Measurements from ENCODE around the gene PRAMEF20.
"Not testable (repeated sequence)": the region's sequence is repeated elsewhere in the genome, so short reads cannot be mapped to it uniquely, and the experiment has no call there.

PRAMEF20 gene

GRCh38 chr1:13410150-13410549 is at the start of gene PRAMEF20:
Gene PRAMEF20 (plus strand): TSS chr1:13410450. CDS start chr1:13416355, 5,905 bp downstream.
- DNase-seq: not testable (repeated sequence)

GRCh38 chr1:13362364-13362763 is 47.9 kb upstream of the PRAMEF20 start:
- DNase-seq: not testable (repeated sequence)

- not testable (repeated sequence) for DNase-seq
These were observed 45.3 kb upstream of the PRAMEF20 start for GRCh38 chr1:13364928-13365327.

- DNase-seq: not testable (repeated sequence)
These were observed 43.7 kb upstream of the PRAMEF20 start for GRCh38 chr1:13366536-13366935.

- DNase-seq: peak in 6 of 56 donors; percentile 0 to 53 (median 4)
These were observed 41.7 kb upstream of the PRAMEF20 start for GRCh38 chr1:13368544-13368943.

GRCh38 chr1:13378983-13379382 is 31.3 kb upstream of the PRAMEF20 start:
- DNase-seq: not testable (repeated sequence)

GRCh38 chr1:13380380-13380779 is 29.9 kb upstream of the PRAMEF20 start:
- DNase-seq: not testable (repeated sequence)

GRCh38 chr1:13389332-13389731 is 20.9 kb upstream of the PRAMEF20 start, which contains the start of gene PRAMEF17:
Gene PRAMEF17 (plus strand): TSS chr1:13389632. CDS start chr1:13389658, 26 bp downstream.
- not testable (repeated sequence) for DNase-seq

GRCh38 chr1:13393004-13393403 is 17.2 kb upstream of the PRAMEF20 start:
- DNase-seq: not testable (repeated sequence)

- DNase-seq: not testable (repeated sequence)
These were observed 15.5 kb upstream of the PRAMEF20 start for GRCh38 chr1:13394761-13395160.

- not testable (repeated sequence) for DNase-seq
These were observed 14.9 kb upstream of the PRAMEF20 start for GRCh38 chr1:13395311-13395710.

- no peak for DNase-seq
These were observed 2.4 kb upstream of the PRAMEF20 start for GRCh38 chr1:13407811-13408210.

- DNase-seq: no peak
These were observed 20.2 kb downstream of the PRAMEF20 start for GRCh38 chr1:13430495-13430894.

GRCh38 chr1:13432251-13432650 is 22.0 kb downstream of the PRAMEF20 start:
- DNase-seq: no peak

GRCh38 chr1:13433694-13434358 is 23.6 kb downstream of the PRAMEF20 start:
- DNase-seq: not testable (repeated sequence)

GRCh38 chr1:13435458-13435857 is 25.2 kb downstream of the PRAMEF20 start:
- no peak for DNase-seq

- DNase-seq: not testable (repeated sequence)
These were observed 29.0 kb downstream of the PRAMEF20 start for GRCh38 chr1:13439104-13439783.

- DNase-seq: no peak
These were observed 33.2 kb downstream of the PRAMEF20 start for GRCh38 chr1:13443335-13443979.

GRCh38 chr1:13450204-13450603 is 40.0 kb downstream of the PRAMEF20 start:
- DNase-seq: no peak

GRCh38 chr1:13451399-13451965 is 41.2 kb downstream of the PRAMEF20 start:
- no peak for DNase-seq

GRCh38 chr1:13456904-13457532 is 46.8 kb downstream of the PRAMEF20 start:
- no peak for DNase-seq
